Astrocyte (in vitro differentiated cells and primary cell): ENCODE measurements around the gene SYTL4.

ENCODE experiments used
- EZH2 ChIP-seq: IDR thresholded peaks from 2 replicates; pipeline ENCODE4 v1.6.1; 2012; ENCODE audit warnings: mild to moderate bottlenecking, low read length, inconsistent platforms; ENCODE audit not compliant: insufficient read depth
- TF ChIP-seq, protein P1 (sequence below): IDR thresholded peaks from 2 replicates; pipeline ENCODE4 v1.5.1; 2011; ENCODE audit warnings: low read depth, mild to moderate bottlenecking, inconsistent platforms, low read length, moderate library complexity; ENCODE audit not compliant: insufficient read depth

DNA sequence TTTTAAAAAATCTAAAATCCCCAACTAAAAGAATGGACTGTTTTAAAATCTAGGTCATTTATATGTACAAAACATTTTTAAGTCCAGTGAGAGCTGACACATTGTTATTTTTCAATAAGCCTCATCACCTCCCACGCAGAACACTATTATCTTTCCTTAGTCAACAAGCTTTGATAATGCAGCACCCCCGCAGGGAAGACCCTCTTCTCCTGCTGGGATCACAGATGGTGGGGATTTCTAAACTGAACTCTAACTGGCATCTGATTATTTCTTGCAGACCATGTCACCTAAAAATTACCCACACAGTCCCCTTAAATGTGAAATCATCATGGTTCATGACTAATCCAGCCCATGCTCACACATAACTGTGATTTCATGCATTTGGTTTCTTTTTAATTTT is 11.6 kb downstream of the SYTL4 start:
- TF ChIP-seq, protein P1, sequence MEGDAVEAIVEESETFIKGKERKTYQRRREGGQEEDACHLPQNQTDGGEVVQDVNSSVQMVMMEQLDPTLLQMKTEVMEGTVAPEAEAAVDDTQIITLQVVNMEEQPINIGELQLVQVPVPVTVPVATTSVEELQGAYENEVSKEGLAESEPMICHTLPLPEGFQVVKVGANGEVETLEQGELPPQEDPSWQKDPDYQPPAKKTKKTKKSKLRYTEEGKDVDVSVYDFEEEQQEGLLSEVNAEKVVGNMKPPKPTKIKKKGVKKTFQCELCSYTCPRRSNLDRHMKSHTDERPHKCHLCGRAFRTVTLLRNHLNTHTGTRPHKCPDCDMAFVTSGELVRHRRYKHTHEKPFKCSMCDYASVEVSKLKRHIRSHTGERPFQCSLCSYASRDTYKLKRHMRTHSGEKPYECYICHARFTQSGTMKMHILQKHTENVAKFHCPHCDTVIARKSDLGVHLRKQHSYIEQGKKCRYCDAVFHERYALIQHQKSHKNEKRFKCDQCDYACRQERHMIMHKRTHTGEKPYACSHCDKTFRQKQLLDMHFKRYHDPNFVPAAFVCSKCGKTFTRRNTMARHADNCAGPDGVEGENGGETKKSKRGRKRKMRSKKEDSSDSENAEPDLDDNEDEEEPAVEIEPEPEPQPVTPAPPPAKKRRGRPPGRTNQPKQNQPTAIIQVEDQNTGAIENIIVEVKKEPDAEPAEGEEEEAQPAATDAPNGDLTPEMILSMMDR, result no peak
- TF ChIP-seq EZH2, result no peak
